ENCODE data around the gene CD8B2. TPM values are rescaled to one million over a fixed set of nuclear protein-coding genes. Genes with fewer than 3 reads are reported as not detected.
"Not testable (repeated sequence)": the region's sequence is repeated elsewhere in the genome, so short reads cannot be mapped to it uniquely, and the experiment has no call there.

The CD8B2 gene
- total and polyA plus RNA-seq, 2 of the 13 experiments (the other 11 are each of a cell fraction or from before 2014, with no cell fraction given), result not detected

GRCh38 chr2:106479563-106479962 lies 7.6 kb upstream of the CD8B2 start:
- H3K27ac ChIP-seq (ENCODE audit: extremely low read length, insufficient read depth, low read length); H3K79me2 ChIP-seq (ENCODE audit: insufficient read depth, low read length); H2AFZ ChIP-seq (ENCODE audit: low read length); H3K36me3 ChIP-seq (replicated peaks in 1 of 2; ENCODE audit: control insufficient read depth in 1 of 2, insufficient read depth in 2 of 2, low read length in 2 of 2); H3K4me3 ChIP-seq (replicated peaks in 1 of 3; ENCODE audit: insufficient read depth in 1 of 3, low read depth in 2 of 3, low read length in 3 of 3); intact Hi-C loops (cut with micrococcal nuclease; ENCODE audit: unreplicated experiment); BruUV-seq (replicated peaks); H3K9ac ChIP-seq (ENCODE audit: insufficient read depth, low read depth, low read length); H3K9me3 ChIP-seq (ENCODE audit: low read length); H3K4me2 ChIP-seq (ENCODE audit: low read depth, low read length); DNase-seq (ENCODE audit: low spot score); CTCF ChIA-PET (ENCODE audit: low intra/inter-chr PET ratio, low total read pairs); FAIRE-seq; POLR2A ChIA-PET; in situ Hi-C loops (cut with HindIII; ENCODE audit: extremely low pct_ligation_motif_present, low pct_unique_long_range_greater_than_20kb); H3K27me3 ChIP-seq (ENCODE audit: control insufficient read depth in 1 of 2, insufficient read depth in 2 of 2, low read length in 2 of 2); H4K20me1 ChIP-seq (ENCODE audit: insufficient read depth, low read length); H3K4me1 ChIP-seq (ENCODE audit: insufficient read depth, low read length): not testable (repeated sequence)
- peak; percentile 92 for TF ChIP-seq BCL6 (CRISPR knock-in tag; IDR thresholded peaks at IDR 0.05)
- TF ChIP-seq ONECUT2 (CRISPR knock-in tag; IDR thresholded peaks at IDR 0.05), result 0 out of 2 replicates have a peak, but pooled peaks have one; percentile 15
- WGBS (ENCODE audit: low lambda C conversion rate), result no CpG with 5 or more reads among the region's 1 CpG
- ATAC-seq, result peak; percentile 69

- BruUV-seq (replicated peaks); DNase-seq (ENCODE audit: low spot score); H3K9me3 ChIP-seq (ENCODE audit: low read length); intact Hi-C loops (cut with micrococcal nuclease; ENCODE audit: unreplicated experiment); H3K4me2 ChIP-seq (ENCODE audit: low read depth, low read length); H2AFZ ChIP-seq (ENCODE audit: low read length); H3K79me2 ChIP-seq (ENCODE audit: insufficient read depth, low read length); H3K9ac ChIP-seq (ENCODE audit: insufficient read depth, low read depth, low read length); H3K36me3 ChIP-seq (replicated peaks in 1 of 2; ENCODE audit: control insufficient read depth in 1 of 2, insufficient read depth in 2 of 2, low read length in 2 of 2); CTCF ChIA-PET (ENCODE audit: low intra/inter-chr PET ratio, low total read pairs); H3K27me3 ChIP-seq (ENCODE audit: control insufficient read depth in 1 of 2, insufficient read depth in 2 of 2, low read length in 2 of 2); ATAC-seq; H3K4me3 ChIP-seq (replicated peaks in 1 of 3; ENCODE audit: insufficient read depth in 1 of 3, low read depth in 2 of 3, low read length in 3 of 3); H3K27ac ChIP-seq (ENCODE audit: extremely low read length, insufficient read depth, low read length); H4K20me1 ChIP-seq (ENCODE audit: insufficient read depth, low read length); in situ Hi-C loops (cut with HindIII; ENCODE audit: extremely low pct_ligation_motif_present, low pct_unique_long_range_greater_than_20kb); FAIRE-seq; H3K4me1 ChIP-seq (ENCODE audit: insufficient read depth, low read length); POLR2A ChIA-PET: not testable (repeated sequence)
- WGBS (ENCODE audit: low lambda C conversion rate), result 73% methylated on average over 34 of the region's 44 CpGs
Observed at GRCh38 chr2:106487386-106488191, 425 bp downstream of the CD8B2 start.

- POLR2A ChIA-PET; ATAC-seq; BruUV-seq (replicated peaks); H3K79me2 ChIP-seq (ENCODE audit: insufficient read depth, low read length); H3K4me3 ChIP-seq (replicated peaks in 1 of 3; ENCODE audit: insufficient read depth in 1 of 3, low read depth in 2 of 3, low read length in 3 of 3); CTCF ChIA-PET (ENCODE audit: low intra/inter-chr PET ratio, low total read pairs); H3K4me2 ChIP-seq (ENCODE audit: low read depth, low read length); FAIRE-seq; H3K9ac ChIP-seq (ENCODE audit: insufficient read depth, low read depth, low read length); in situ Hi-C loops (cut with HindIII; ENCODE audit: extremely low pct_ligation_motif_present, low pct_unique_long_range_greater_than_20kb); H2AFZ ChIP-seq (ENCODE audit: low read length); H3K4me1 ChIP-seq (ENCODE audit: insufficient read depth, low read length); H3K9me3 ChIP-seq (ENCODE audit: low read length); DNase-seq (ENCODE audit: low spot score); intact Hi-C loops (cut with micrococcal nuclease; ENCODE audit: unreplicated experiment); H3K27ac ChIP-seq (ENCODE audit: extremely low read length, insufficient read depth, low read length); H3K36me3 ChIP-seq (replicated peaks in 1 of 2; ENCODE audit: control insufficient read depth in 1 of 2, insufficient read depth in 2 of 2, low read length in 2 of 2); H4K20me1 ChIP-seq (ENCODE audit: insufficient read depth, low read length); H3K27me3 ChIP-seq (ENCODE audit: control insufficient read depth in 1 of 2, insufficient read depth in 2 of 2, low read length in 2 of 2): not testable (repeated sequence)
- 32% methylated on average over 5 of the region's 6 CpGs for WGBS (ENCODE audit: low lambda C conversion rate)
Observed at GRCh38 chr2:106489701-106490100, 2.5 kb downstream of the CD8B2 start.

- intact Hi-C loops (cut with micrococcal nuclease; ENCODE audit: unreplicated experiment); H3K4me1 ChIP-seq (ENCODE audit: insufficient read depth, low read length); H4K20me1 ChIP-seq (ENCODE audit: insufficient read depth, low read length); DNase-seq (ENCODE audit: low spot score); ATAC-seq; FAIRE-seq; H3K4me2 ChIP-seq (ENCODE audit: low read depth, low read length); H3K79me2 ChIP-seq (ENCODE audit: insufficient read depth, low read length); CTCF ChIA-PET (ENCODE audit: low intra/inter-chr PET ratio, low total read pairs); H2AFZ ChIP-seq (ENCODE audit: low read length); H3K36me3 ChIP-seq (replicated peaks in 1 of 2; ENCODE audit: control insufficient read depth in 1 of 2, insufficient read depth in 2 of 2, low read length in 2 of 2); H3K4me3 ChIP-seq (replicated peaks in 1 of 3; ENCODE audit: insufficient read depth in 1 of 3, low read depth in 2 of 3, low read length in 3 of 3); in situ Hi-C loops (cut with HindIII; ENCODE audit: extremely low pct_ligation_motif_present, low pct_unique_long_range_greater_than_20kb); H3K27ac ChIP-seq (ENCODE audit: extremely low read length, insufficient read depth, low read length); BruUV-seq (replicated peaks); H3K9ac ChIP-seq (ENCODE audit: insufficient read depth, low read depth, low read length); H3K27me3 ChIP-seq (ENCODE audit: control insufficient read depth in 1 of 2, insufficient read depth in 2 of 2, low read length in 2 of 2); H3K9me3 ChIP-seq (ENCODE audit: low read length); POLR2A ChIA-PET: not testable (repeated sequence)
- WGBS (ENCODE audit: low lambda C conversion rate), result 21% methylated on average over 5 of the region's 6 CpGs
Observed at GRCh38 chr2:106492399-106492798, 5.2 kb downstream of the CD8B2 start.
